HT1080 (cell line): ENCODE measurements around the gene PLD4. TPM values are rescaled to one million over a fixed set of nuclear protein-coding genes. Genes with fewer than 3 reads are reported as not detected.
"Not testable (repeated sequence)": the region's sequence is repeated elsewhere in the genome, so short reads cannot be mapped to it uniquely, and the experiment has no call there.

Source experiments
- DNase-seq: peaks from one replicate; pipeline ENCODE4 v3.0.0-alpha.2; 2015; ENCODE audit warnings: low read depth
- polyA plus RNA-seq, 2 experiments: library from polyadenylated mRNA; depleted of rRNA; stranded (reverse); fragments of >200 nt; gene quantifications; 2 replicates each; pipeline ENCODE4 v1.2.3, GENCODE V29; 2015
- total RNA-seq: library from RNA; depleted of rRNA; stranded (reverse); fragments of >200 nt; shearing (Covaris generic); gene quantifications from 2 replicates; pipeline ENCODE4 v1.2.3, GENCODE V29; 2014; rRNA removed

The PLD4 gene, protein sequence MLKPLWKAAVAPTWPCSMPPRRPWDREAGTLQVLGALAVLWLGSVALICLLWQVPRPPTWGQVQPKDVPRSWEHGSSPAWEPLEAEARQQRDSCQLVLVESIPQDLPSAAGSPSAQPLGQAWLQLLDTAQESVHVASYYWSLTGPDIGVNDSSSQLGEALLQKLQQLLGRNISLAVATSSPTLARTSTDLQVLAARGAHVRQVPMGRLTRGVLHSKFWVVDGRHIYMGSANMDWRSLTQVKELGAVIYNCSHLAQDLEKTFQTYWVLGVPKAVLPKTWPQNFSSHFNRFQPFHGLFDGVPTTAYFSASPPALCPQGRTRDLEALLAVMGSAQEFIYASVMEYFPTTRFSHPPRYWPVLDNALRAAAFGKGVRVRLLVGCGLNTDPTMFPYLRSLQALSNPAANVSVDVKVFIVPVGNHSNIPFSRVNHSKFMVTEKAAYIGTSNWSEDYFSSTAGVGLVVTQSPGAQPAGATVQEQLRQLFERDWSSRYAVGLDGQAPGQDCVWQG
- 0.02 and 0.10 TPM in 2 replicates for total RNA-seq
- not detected in 2 replicates for polyA plus RNA-seq (2015; cell fraction: cytosol; rRNA removed)
- polyA plus RNA-seq (2015; cell fraction: nucleus; rRNA removed), result 0.08 and 0.28 TPM in 2 replicates

DNA sequence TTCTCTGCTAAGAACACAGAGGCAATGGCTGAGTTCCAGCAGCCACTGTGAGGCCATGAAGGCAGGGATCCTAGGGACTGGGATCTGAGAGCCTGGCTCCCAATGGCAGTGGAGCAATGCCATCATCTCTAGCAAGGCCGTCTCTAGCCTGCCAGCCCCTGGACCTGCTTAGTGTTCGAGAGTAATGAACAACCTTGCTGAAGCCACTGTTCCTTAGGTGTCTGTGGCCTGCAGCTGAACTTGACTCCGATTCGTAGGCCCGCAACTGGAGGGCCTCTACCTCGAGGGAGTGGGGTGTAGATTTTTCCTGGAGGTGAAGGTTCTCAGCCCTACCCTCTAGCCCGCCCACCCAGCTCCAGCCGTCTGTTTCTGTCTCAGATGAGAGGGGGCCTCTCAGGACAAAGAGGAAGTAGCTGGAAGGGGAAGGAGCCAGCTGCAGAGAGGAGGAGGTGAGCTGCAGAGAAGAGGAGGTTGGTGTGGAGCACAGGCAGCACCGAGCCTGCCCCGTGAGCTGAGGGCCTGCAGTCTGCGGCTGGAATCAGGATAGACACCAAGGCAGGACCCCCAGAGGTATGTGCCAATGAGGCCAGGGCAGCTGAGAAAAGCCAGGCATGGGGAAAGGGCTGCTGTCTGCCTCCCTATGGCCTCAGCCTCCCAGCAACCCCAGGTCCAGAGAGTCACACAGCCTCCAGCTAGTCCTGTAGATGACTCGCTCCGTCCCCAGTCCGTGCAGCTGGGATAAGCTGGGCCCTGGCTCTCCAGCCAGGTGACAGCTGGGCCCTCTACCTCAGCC, at the start of gene PLD4:
Gene PLD4, plus strand, starts transcription at position 459 of the 793 bp plus-strand sequence. CDS start 2,262 bp downstream, outside the sequence.
- no peak for DNase-seq

DNA sequence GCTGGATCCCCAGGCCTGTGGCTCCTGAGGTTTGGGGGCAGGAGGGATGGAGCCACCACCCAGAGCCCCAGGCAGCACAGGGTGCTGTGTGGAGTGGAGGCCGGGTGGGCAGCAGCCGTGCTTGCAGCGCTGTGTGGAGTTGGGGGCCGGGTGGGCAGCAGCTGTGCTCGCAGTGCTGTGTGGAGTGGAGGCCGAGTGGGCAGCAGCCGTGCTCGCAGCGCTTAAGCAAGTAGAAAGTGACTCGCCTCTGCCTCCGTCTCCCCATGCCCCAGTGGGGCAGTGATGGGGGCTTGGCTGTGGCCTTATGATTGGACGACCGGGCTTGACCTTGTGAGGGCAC, 49.3 kb upstream of the PLD4 start:
- DNase-seq, result no peak

DNA sequence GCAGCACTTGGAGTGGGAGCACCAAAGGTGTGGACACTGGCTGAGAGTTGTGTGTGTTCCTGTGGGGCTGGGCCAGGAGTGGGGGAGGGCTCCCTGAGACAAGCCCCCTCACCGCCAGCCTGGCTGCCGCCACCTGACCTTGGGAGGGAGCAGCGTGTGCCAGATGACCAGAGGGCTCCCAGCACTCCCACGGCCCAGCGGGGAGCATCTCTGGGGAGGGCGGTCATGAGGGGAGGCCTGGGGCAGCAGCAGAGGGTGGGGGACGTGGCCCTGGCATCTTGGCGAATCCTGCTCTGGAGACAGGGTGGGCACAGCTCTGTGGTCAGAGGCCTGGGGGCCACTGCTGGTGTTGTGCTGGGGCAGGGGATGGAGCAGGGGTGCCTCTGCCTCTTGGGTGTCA, 48.9 kb upstream of the PLD4 start:
- no peak for DNase-seq

DNA sequence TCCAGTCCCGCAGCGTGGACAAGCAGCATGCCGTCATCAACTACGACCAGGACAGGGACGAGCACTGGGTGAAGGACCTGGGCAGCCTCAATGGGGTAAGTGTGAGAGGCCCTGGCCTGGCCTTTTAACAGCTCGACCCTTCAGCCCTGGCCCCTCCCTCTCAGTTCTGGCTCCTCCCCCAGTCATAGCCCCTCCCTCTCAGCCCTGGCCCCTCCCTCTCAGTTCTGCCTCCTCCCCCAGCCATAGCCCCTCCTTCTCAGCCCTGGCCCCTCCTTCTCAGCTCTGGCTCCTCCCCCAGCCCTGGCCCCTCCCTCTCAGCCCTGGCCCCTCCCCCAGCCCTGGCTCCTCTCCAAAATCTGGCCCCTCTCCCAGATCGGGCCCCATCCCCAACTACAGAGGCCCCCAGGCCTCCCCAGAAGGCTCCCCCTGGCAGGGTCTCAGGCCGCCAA, 48.4 kb upstream of the PLD4 start:
- DNase-seq, result no peak

DNA sequence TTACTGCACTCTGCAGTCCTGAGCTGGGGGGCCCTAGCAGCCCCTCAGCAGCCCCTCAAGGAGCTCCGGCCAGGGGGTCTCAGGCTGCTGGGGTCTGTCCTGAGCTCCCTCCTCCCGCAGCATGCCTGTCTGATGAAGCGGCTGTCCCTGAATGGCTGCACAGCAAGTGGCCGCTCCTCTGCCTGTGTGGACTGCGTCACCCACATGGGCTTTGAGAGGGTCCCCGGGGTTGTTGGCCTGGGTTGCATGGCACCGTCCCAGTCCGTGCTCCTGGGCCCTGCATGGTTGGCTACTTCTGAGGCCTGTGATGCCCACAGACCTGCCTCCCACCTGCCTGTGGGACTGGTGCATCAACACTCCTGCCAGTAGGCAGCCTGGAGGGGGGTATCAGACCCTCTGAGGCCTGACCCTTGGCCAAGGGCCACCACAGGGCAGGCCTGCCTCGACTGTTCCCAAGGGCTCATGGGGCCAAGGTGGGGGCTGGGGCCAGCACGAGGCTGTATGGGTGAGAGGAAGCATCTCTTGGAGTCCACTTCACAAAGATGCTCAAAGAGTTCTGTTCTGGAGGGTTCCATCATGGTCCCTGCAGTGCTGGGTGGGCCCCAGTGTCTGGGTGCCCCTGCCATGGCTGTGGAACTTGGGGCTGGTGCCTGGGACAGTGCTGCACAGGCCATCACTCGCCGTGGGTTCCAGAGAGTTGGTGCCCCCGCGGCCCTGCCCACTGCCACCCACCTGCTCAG, 47.4 kb upstream of the PLD4 start:
- no peak for DNase-seq

DNA sequence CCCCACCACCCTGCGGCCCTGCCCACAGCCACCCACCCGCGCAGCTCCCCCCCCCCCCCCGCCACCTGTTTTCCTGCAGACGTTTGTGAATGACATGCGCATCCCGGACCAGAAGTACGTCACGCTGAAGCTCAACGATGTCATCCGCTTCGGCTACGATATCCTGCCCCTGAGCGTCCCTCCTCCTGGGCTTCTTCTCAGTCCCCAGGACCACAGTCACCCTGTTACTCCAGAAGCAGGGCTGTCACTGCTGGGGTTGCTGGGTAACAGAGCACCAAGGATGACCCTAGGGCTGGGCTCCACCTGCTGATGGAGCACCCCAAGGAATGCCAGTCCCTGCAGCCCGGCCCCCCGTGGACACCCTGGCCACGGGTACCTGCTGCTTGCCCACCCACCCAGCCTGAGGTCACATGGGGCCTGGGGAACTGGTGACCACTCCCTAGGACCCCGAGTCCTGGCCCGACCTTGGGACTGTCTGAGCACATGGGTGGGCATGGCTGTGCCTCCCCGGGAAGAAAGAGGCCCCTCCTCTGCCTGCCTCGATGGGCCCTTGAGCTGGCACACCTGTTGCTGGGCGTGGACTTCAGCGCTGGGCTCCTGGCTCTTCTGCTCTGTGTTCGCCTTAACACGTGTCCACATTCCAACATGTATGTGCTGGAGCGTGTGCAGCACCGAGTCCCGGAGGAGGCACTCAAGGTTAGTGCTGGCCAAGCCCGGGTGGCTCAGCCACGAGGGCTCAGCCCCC, 46.7 kb upstream of the PLD4 start:
- no peak for DNase-seq

DNA sequence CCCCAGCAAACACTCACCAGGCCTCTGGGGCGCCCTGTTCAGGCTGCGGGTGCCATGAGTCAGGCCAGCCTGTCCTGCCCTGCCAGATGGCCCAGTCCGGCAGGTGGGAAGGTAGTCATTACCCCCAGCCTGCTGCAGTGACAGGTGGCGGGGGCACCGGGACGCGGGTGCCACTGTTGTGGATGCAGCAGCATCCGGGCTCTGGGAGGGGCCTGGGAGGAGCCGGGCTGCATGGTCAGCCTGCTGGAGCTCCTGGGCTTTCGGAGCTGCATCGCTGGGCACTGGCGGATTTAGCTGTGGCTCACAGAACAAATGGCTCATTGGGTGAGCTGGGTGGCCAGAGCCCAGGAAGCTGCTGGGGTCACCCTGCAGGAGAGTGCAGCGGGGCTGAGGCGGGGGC, 46.1 kb upstream of the PLD4 start:
- DNase-seq, result no peak

DNA sequence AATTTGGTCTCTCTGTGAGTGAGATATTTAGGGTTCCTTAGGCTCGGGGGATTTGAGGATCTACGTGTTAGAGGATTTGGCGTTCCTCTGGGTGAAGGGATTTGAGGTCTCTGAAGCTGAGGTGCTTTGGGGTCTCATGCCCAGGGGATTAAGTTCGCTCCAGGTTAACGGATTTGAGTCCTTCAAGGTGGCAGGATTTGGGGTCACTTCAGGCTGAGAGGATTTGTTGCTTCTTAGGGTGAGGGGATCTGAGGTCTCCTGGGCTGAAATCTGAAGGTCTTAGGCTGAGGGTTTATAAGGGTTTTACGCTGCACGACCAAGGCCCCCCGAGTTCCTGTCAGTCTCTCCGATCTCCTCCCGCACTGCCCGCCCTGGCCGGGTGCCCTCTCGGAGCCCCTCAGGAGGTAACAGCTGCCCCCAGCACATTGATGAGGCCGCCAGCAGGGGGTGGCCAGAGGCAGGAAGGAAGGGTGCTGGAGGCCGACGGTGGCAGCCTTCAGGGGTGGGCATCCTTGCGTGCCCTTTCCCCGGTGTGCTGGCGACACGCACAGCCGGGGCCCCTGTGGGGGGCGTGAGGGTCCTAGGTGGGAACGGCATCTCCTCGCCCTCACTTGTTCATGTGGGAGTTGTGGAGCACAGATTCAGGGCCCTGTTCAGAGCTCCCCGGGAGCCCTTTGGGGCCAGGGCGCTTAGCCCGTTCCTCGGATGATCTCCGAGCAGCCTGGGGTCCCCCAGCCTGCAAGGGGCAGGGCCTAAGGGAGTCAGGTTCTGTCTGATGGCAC, 45.3 kb upstream of the PLD4 start:
- no peak for DNase-seq

DNA sequence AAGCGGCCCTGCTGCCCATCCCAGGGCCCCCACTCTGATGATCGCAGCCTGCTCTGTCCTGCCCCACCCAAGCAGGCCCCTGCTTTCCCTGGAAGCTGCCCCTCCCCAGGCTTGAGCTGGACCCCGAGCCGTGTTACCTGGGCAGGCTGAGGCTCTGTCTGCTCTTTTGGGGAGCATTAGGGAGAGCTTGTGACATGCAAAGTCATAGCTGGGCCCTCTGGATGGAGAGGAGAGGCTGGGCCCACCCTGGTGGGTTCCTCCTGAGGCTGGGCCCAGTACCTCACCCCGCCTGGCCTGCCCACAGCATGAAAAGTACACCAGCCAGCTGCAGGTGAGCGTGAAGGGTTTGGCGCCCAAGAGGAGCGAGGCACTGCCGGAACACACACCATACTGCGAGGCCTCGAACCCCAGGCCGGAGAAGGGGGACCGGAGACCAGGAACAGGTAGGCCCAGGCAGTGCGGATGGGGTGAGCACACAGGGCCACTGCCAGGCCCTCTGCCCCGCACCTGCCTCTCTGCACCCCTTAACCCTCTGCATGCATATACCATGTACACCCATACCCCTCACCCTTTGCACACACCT, 44.6 kb upstream of the PLD4 start:
- DNase-seq, result no peak

DNA sequence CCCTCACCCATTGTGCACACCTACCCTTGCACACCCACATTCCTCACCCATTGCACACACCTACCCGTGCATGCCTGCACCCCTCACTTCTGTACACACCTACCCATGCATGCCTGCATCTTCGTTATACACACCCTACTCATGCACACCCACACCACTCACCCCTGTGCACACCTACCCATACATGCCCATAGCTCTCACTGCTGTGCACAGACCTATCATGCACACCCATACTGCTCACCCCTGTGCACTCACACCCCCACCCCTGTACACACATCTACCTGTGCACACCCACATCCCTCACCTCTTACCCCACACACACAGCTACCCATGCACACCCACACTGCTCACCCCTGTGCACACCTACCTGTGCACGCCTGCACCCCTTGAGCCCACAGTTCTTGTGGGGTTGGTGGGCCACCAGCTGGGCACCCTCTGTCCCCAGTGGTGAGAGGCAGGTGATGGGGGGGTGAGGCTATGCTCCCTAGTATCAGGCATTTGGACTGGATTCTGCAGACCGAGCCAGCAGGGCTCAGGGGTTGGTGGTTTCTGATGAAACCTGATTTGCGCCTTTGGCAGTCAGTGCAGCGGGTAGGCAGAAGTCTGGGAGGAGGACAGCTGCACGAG, 44.0 kb upstream of the PLD4 start:
- DNase-seq, result no peak

DNA sequence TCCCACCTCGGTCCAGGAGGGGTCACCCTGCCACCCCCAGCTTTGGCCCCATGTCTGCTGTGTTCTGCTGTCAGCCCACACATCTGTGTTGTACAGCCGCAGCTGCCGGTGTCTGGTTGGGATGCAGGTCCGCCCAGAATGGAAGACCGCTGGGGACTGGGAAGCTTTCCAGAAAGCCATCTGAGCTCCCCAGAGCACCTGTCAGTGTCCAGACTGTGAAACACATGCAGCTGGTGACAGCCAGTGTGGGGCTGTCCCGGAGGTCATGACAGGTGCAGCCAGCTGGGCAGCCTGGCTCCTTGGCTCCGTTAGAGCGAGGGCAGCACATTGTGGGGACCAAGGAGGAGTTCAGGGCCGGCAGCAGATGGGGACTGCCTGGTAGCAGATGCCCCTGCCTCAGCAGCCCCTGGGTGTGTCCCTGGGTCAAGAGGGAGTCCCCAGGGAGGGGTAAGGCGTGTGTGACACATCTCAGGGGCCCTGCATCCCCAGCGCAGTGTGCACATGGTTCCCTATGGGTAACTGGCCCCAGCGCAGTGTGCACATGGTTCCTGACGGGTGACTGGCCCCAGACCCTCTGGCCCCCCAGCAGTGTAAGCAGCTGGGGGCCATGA, 43.2 kb upstream of the PLD4 start:
- DNase-seq, result no peak

DNA sequence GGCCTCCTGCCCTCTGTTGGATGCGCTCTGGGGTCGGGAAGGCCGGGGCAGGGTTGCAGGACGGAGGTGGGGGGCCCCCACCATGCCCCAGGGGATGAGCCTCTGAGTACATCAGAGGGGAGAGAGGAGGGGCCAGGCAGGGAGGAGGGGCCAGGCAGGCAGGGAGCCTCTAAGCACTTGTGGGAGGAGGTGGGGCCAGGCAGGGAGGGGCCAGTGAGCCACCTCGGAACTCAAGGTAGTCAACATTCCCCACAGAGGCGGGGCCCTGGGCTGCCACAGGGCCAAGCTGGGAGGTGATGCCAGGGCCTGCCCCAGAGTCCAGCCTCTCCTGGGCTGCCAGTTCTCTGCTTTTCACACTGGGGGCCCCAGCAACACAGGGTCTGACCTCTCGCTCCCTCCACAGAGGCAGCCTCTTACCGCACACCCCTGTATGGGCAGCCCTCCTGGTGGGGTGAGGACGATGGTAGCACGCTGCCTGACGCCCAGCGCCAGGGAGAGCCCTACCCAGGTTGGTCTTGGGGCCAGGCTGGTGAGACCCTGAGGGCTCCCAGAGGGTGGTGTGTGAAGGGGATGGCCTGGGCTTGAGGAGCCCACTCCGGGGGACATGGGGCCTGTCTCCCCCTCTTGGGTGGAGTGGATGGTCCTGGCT, 42.2 kb upstream of the PLD4 start:
- peak; percentile 21 for DNase-seq

DNA sequence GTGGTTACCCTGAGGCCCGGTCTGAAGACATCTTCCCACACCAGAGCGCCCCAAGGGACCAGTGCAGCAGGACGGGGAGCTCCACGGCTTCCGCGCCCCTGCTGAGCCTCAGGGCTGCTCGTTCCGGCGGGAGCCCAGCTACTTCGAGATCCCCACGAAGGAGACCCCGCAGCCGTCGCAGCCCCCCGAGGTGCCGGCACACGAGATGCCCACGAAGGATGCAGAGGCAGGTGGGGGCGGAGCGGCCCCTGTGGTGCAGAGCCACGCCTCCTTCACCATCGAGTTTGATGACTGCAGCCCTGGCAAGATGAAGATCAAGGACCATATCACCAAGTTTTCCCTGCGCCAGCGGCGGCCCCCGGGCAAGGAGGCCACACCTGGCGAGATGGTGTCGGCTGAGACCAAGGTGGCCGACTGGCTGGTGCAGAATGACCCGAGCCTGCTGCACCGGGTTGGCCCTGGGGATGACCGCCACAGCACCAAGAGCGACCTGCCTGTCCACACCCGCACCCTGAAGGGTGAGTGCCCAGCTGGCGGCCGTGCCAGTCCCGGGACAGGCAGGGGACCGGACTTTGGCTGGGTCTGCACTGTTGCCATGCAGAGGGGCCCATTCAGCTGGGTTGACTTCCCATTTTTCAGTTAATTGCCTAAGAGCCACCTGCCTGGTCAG, 41.6 kb upstream of the PLD4 start:
- DNase-seq, result no peak

DNA sequence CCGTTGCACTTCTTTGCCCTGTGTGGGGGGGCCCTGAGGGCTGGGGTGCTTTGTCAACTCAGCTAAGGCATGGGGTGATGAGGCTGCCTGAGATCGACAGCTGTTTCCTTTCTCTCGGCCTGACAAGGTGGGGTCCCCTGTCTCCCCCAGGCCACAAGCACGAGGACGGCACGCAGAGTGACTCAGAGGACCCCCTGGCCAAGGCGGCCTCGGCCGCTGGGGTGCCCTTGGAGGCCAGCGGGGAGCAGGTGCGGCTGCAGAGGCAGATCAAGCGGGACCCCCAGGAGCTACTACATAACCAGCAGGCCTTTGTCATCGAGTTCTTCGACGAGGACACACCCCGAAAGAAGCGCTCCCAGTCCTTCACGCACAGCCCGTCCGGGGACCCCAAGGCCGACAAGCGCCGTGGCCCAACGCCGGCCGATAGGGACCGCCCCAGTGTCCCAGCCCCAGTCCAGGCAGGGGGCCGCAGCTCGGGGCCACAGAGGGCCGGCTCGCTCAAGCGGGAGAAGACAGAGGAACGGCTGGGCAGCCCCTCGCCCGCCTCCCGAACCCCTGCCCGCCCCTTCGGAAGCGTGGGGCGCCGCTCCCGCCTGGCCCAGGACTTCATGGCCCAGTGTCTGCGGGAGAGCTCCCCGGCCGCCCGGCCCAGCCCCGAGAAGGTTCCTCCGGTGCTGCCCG, 40.9 kb upstream of the PLD4 start:
- DNase-seq, result no peak

DNA sequence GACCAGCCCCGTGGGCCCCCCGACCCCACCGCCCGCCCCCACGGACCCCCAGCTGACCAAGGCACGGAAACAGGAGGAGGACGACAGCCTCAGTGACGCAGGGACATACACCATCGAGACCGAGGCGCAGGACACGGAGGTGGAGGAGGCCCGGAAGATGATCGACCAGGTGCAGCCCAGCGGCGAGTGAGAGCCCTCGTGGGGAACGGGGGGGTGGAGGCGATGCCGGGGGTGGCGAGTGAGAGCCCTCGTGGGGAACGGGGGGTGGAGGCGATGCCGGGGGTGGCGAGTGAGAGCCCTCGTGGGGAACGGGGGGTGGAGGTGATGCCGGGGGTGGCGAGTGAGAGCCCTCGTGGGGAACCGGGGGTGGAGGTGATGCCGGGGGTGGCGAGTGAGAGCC, 40.3 kb upstream of the PLD4 start:
- DNase-seq, result not testable (repeated sequence)

DNA sequence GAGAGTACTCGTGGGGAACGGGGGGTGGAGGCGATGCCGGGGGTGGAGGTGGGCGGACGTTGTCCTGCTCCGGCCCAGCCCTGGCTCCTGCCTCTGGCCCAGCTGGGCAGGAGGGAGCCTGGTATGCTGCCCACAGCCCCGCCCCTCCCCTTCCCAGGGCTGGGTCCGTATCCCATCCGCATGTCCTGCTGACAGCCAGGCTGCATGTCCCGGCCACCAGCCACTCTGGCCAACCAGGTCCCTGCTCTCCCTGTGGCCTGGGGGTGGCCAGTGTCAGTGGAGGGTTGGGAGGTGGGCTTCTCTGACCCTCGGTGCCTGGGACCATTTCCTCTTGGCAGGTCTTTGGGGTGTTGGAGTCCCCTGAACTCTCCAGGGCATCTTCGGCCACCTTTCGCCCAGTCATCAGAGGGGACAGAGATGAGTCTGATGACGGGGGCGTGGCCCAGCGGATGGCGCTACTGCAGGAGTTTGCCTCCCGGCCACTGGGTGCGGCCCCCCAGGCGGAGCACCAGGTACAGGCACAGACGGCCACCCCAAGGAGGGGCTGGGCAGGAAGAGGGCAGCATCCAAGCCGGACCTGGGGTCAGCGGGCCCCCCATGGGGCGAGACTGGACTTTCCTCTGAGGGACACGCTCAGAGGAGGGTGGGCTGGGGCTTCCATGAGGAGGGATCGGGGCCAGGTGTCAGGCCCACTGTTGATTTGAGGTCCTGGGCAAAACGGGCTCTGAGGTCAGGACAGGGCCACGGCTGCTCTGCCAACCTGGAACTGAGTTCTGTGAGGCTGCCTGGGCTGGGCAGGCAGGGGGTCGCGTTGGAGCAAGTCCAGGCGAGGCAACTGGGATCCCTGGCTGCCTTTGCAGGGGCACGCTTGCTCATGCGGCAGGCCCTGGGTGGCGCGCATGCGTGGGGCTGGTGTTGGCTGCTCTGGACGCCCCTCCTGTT, 39.4 kb upstream of the PLD4 start:
- no peak for DNase-seq
